ENCODE measurements around the gene ZNF44.

DNA sequence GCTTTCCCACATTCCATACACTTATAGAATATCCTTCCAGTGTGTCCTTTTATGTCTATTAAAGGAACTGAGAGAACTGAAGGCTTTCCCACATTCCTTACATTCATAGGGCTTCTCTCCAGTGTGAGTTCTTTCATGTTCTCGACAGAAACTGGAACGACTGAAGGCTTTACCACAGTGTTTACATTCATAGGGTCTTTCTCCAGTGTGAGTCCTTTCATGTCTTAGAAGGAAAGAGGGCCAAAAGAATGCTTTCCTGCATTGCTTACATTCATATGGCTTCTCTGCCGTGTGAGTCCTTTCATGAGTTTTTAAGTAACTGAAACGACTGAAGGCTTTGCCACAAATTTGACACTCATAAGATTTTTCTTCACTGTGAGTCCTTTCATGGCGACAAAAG lies 22.3 kb downstream of the ZNF44 start:
- no peak for TF ChIP-seq EZH2phosphoT487 (IDR thresholded peaks at IDR 0.05; ENCODE audit: insufficient read depth, low read depth)
- TF ChIP-seq EZH2 (IDR thresholded peaks at IDR 0.05; ENCODE audit: insufficient read depth, poor library complexity, severe bottlenecking): no peak

Measured in GM23248 (cell line).